ENCODE data around the gene NKPD1. TPM values are rescaled to one million over a fixed set of nuclear protein-coding genes. Genes with fewer than 3 reads are reported as not detected.

NKPD1 gene
- polyA plus RNA-seq, 1 of the 3 experiments (the other 2 are of a cell fraction), result 0.12 TPM

DNA sequence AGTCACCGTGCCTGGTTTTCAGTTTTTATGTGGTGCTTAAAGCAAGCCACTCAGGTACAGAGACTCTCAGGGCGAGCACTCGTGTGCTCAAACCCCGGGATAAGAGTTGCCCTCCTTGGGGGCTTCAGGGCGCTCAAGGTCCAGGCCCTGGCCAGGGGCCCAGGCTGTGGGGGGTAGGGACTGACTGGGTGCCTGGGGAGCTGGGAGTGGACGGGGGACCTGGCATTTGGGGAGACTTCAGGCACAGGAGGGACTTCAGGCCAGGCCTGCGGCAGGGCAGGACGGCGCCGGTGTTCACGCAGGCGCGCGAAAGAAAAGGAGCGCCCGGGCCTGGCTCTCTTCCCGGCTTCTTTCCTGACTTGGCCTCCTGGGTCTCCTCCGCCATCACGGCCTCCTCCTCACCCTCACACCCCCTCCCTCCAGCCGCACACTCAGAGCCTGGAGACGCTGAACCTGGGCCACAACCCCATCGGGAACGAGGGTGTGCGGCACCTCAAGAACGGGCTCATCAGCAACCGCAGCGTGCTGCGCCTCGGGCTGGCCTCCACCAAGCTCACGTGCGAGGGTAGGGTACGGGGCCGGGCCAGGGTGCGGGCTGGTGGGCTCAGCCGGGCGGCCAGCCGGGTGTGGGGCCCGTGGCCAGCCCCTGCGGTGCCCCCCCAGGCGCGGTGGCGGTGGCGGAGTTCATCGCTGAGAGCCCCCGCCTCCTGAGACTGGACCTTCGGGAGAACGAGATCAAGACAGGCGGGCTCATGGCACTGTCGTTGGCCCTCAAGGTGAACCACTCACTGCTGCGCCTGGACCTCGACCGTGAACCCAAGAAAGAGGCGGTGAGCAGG is 16.1 kb downstream of the NKPD1 start:
- H3K4me1 ChIP-seq (ENCODE audit: control insufficient read depth in 1 of 2, insufficient read depth in 2 of 2, low read depth in 1 of 2, low read length in 1 of 2), result no peaks in the 10 kb centered on the region
- DNase-seq, result no peak
- peaks cover 0 to 42% of the 10 kb centered on the region in 2 experiments for H3K36me3 ChIP-seq (replicated peaks in 1 of 2; ENCODE audit: control insufficient read depth in 1 of 2, insufficient read depth in 2 of 2, low read length in 1 of 2)
- H3K79me2 ChIP-seq (ENCODE audit: insufficient read depth), result no peaks in the 10 kb centered on the region
- H3K4me2 ChIP-seq, result no peak overlapping the region
- no peak overlapping the region for H2AFZ ChIP-seq (ENCODE audit: low read depth)
- no peaks in the 10 kb centered on the region for H3K9me3 ChIP-seq
- H3K9me2 ChIP-seq, result no peaks in the 10 kb centered on the region
- POLR2A ChIA-PET, result no interaction called here
- 97% methylated on average over 30 of the region's 53 CpGs for WGBS (ENCODE audit: low lambda C conversion rate)
- TF ChIP-seq YY1 (IDR thresholded peaks at IDR 0.05; ENCODE audit: low read depth) (no peak), TAF1 (IDR thresholded peaks at IDR 0.05; ENCODE audit: borderline replicate concordance, low read depth, low read length) (no peak), NRF1 (IDR thresholded peaks at IDR 0.05; ENCODE audit: low read depth, low read length) (no peak), MEF2A (IDR thresholded peaks at IDR 0.05; ENCODE audit: borderline replicate concordance, low read depth) (no peak), TEAD4 (IDR thresholded peaks at IDR 0.05; ENCODE audit: borderline replicate concordance, insufficient read depth) (no peak), FOXM1 (IDR thresholded peaks at IDR 0.05; ENCODE audit: low read depth) (no peak), RAD21 (IDR thresholded peaks at IDR 0.05; ENCODE audit: low read length) (no peak), RFX5 (IDR thresholded peaks at IDR 0.05; ENCODE audit: low read length) (no peak), MXI1 (IDR thresholded peaks at IDR 0.05; ENCODE audit: low read depth, low read length) (no peak), FOXJ3 (CRISPR knock-in tag; IDR thresholded peaks at IDR 0.05) (no peak), POLR2AphosphoS5 (IDR thresholded peaks at IDR 0.05; ENCODE audit: low read depth, low read length) (no peak), FOSL2 (IDR thresholded peaks at IDR 0.05; ENCODE audit: borderline replicate concordance, low read depth) (no peak), JUND (IDR thresholded peaks at IDR 0.05) (no peak), SIN3A (IDR thresholded peaks at IDR 0.05; ENCODE audit: borderline replicate concordance, low read depth, low read length) (no peak), RXRA (IDR thresholded peaks at IDR 0.05; ENCODE audit: borderline replicate concordance, low read depth) (no peak)
- TF ChIP-seq, protein P1, sequence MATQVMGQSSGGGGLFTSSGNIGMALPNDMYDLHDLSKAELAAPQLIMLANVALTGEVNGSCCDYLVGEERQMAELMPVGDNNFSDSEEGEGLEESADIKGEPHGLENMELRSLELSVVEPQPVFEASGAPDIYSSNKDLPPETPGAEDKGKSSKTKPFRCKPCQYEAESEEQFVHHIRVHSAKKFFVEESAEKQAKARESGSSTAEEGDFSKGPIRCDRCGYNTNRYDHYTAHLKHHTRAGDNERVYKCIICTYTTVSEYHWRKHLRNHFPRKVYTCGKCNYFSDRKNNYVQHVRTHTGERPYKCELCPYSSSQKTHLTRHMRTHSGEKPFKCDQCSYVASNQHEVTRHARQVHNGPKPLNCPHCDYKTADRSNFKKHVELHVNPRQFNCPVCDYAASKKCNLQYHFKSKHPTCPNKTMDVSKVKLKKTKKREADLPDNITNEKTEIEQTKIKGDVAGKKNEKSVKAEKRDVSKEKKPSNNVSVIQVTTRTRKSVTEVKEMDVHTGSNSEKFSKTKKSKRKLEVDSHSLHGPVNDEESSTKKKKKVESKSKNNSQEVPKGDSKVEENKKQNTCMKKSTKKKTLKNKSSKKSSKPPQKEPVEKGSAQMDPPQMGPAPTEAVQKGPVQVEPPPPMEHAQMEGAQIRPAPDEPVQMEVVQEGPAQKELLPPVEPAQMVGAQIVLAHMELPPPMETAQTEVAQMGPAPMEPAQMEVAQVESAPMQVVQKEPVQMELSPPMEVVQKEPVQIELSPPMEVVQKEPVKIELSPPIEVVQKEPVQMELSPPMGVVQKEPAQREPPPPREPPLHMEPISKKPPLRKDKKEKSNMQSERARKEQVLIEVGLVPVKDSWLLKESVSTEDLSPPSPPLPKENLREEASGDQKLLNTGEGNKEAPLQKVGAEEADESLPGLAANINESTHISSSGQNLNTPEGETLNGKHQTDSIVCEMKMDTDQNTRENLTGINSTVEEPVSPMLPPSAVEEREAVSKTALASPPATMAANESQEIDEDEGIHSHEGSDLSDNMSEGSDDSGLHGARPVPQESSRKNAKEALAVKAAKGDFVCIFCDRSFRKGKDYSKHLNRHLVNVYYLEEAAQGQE (IDR thresholded peaks at IDR 0.05; ENCODE audit: low read depth, low read length), result no peak
- TF ChIP-seq, protein P2, sequence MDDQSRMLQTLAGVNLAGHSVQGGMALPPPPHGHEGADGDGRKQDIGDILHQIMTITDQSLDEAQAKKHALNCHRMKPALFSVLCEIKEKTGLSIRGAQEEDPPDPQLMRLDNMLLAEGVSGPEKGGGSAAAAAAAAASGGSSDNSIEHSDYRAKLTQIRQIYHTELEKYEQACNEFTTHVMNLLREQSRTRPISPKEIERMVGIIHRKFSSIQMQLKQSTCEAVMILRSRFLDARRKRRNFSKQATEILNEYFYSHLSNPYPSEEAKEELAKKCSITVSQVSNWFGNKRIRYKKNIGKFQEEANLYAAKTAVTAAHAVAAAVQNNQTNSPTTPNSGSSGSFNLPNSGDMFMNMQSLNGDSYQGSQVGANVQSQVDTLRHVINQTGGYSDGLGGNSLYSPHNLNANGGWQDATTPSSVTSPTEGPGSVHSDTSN (IDR thresholded peaks at IDR 0.05), result no peak
- TF ChIP-seq, protein P3, sequence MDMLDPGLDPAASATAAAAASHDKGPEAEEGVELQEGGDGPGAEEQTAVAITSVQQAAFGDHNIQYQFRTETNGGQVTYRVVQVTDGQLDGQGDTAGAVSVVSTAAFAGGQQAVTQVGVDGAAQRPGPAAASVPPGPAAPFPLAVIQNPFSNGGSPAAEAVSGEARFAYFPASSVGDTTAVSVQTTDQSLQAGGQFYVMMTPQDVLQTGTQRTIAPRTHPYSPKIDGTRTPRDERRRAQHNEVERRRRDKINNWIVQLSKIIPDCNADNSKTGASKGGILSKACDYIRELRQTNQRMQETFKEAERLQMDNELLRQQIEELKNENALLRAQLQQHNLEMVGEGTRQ (IDR thresholded peaks at IDR 0.05; ENCODE audit: borderline replicate concordance, low read depth, low read length), result no peak
- TF ChIP-seq, protein P4, sequence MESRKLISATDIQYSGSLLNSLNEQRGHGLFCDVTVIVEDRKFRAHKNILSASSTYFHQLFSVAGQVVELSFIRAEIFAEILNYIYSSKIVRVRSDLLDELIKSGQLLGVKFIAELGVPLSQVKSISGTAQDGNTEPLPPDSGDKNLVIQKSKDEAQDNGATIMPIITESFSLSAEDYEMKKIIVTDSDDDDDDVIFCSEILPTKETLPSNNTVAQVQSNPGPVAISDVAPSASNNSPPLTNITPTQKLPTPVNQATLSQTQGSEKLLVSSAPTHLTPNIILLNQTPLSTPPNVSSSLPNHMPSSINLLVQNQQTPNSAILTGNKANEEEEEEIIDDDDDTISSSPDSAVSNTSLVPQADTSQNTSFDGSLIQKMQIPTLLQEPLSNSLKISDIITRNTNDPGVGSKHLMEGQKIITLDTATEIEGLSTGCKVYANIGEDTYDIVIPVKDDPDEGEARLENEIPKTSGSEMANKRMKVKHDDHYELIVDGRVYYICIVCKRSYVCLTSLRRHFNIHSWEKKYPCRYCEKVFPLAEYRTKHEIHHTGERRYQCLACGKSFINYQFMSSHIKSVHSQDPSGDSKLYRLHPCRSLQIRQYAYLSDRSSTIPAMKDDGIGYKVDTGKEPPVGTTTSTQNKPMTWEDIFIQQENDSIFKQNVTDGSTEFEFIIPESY (IDR thresholded peaks at IDR 0.05; ENCODE audit: borderline replicate concordance, low read depth), result no peak
- TF ChIP-seq, protein P5, sequence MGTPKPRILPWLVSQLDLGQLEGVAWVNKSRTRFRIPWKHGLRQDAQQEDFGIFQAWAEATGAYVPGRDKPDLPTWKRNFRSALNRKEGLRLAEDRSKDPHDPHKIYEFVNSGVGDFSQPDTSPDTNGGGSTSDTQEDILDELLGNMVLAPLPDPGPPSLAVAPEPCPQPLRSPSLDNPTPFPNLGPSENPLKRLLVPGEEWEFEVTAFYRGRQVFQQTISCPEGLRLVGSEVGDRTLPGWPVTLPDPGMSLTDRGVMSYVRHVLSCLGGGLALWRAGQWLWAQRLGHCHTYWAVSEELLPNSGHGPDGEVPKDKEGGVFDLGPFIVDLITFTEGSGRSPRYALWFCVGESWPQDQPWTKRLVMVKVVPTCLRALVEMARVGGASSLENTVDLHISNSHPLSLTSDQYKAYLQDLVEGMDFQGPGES (IDR thresholded peaks at IDR 0.05; ENCODE audit: low read depth, low read length), result no peak
- no peak overlapping the region for H3K9ac ChIP-seq
- no peak overlapping the region for H3K4me3 ChIP-seq (ENCODE audit: low read depth in 2 of 2, low read length in 1 of 2)
- no peaks in the 10 kb centered on the region for H4K20me1 ChIP-seq (ENCODE audit: insufficient read depth)
- H3K27me3 ChIP-seq (ENCODE audit: insufficient read depth), result no peaks in the 10 kb centered on the region
- CTCF ChIA-PET, result interaction anchor here (1.1 to 1.8 kb wide), 4 partner anchors 8 to 39 kb away, joined by 3 to 7 read pairs (median 4); no protein-coding TSS in a partner anchor
- H3F3A ChIP-seq (replicated peaks; ENCODE audit: insufficient read depth), result no peaks in the 10 kb centered on the region
- H3K27ac ChIP-seq (ENCODE audit: low read depth in 2 of 2, low read length in 1 of 2), result no peak overlapping the region
